ENCODE data around the gene GLRA1.

GLRA1 gene

GRCh38 chr5:151949113-151949512, 24.5 kb upstream of the GLRA1 start:
- H3K4me3 ChIP-seq (ENCODE audit: control insufficient read depth, low read depth, low read length), result no peak overlapping the region
- TF ChIP-seq CTCF (conservative IDR thresholded peaks at IDR 0.05; ENCODE audit: control insufficient read depth, insufficient read depth, low read depth, low read length), result no peak
- no peak for DNase-seq (ENCODE audit: low read depth)

DNA sequence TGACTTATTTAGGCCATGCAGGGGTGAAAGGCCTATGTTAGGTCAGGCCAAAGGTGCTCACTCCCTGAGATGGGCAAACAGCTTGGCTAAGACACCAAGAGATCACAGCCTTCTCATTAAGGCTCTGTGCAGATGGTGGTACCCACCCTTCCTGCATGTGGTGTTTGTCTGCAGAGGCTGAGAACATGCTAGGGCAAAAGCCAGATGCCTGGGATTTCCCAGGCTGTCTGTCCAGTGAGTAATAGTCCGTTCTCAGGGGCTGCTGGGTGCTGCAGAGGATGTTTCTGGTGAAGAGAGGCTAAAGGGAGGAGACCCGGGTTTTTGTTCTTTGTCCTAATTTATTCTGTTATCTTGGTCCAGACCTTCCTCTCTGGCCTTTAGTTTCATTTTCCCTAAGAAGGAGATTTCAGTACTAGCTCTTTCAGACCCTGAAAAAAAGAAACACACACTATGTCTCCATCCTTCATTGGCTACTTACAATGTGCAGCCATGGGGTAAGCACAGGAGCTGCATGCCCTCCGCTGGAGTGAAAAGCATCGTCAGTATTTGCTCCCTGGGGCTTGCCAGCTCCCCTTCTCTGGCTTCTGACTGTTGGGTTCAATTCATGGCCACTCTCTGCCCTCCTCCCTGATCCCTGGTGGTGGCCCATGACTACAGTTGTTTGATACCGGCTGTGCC, 23.4 kb upstream of the GLRA1 start:
- TF ChIP-seq CTCF (conservative IDR thresholded peaks at IDR 0.05; ENCODE audit: control insufficient read depth, insufficient read depth, low read depth, low read length), result no peak
- no peak overlapping the region for H3K4me3 ChIP-seq (ENCODE audit: control insufficient read depth, low read depth, low read length)
- no peak for DNase-seq (ENCODE audit: low read depth)

GRCh38 chr5:151937851-151938250, 13.2 kb upstream of the GLRA1 start:
- H3K4me3 ChIP-seq (ENCODE audit: control insufficient read depth, low read depth, low read length), result no peak overlapping the region
- no peak for TF ChIP-seq CTCF (conservative IDR thresholded peaks at IDR 0.05; ENCODE audit: control insufficient read depth, insufficient read depth, low read depth, low read length)
- DNase-seq (ENCODE audit: low read depth), result no peak

DNA sequence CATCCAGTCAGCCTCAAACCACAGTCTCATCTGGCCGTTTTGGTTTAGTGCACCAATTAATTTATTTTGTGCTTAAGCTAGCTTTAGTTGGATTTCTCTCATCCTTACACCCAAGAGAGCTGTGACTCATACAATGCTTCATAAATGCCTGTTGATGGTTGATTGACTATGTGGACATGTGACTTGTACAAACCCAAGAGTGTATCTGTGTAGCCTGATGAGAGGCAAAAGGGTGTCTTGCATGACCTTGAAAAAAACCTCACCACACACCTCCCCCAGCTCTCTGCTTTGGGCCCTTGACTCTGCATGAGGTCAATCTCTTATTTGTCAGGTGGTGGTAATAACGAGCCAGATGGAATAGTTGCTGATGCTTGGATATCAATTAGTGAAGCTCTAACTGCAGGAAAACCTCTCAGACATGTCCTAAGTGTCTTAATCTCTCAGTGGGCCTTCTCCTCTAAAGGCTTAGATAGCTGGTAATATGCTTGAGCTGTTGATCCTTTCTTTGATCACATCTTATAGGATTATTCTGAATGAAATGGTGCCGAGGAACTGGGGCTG, 10.6 kb upstream of the GLRA1 start:
- no peak for DNase-seq (ENCODE audit: low read depth)
- no peak overlapping the region for H3K4me3 ChIP-seq (ENCODE audit: control insufficient read depth, low read depth, low read length)
- TF ChIP-seq CTCF (conservative IDR thresholded peaks at IDR 0.05; ENCODE audit: control insufficient read depth, insufficient read depth, low read depth, low read length), result no peak

DNA sequence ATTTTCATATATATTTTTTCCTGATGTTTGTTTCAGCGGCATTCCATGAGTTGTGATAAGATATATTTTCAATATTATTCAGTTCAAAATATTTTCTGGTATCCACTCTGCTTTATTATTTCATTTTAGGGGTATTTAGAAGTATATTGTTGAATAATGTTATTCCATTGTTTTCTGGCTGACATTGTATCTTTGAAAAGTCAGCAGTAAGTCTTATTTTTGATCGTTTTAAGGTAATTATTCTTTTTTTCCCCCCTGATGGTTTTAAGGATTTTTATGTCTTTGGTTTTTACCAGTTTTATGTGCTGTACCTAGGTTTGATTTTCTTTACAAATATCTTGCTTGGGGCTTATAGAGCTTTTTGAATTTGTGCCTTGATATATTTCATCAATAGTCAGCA, 6.6 kb upstream of the GLRA1 start:
- TF ChIP-seq CTCF (conservative IDR thresholded peaks at IDR 0.05; ENCODE audit: control insufficient read depth, insufficient read depth, low read depth, low read length), result no peak
- H3K4me3 ChIP-seq (ENCODE audit: control insufficient read depth, low read depth, low read length), result no peak overlapping the region
- DNase-seq (ENCODE audit: low read depth), result no peak

DNA sequence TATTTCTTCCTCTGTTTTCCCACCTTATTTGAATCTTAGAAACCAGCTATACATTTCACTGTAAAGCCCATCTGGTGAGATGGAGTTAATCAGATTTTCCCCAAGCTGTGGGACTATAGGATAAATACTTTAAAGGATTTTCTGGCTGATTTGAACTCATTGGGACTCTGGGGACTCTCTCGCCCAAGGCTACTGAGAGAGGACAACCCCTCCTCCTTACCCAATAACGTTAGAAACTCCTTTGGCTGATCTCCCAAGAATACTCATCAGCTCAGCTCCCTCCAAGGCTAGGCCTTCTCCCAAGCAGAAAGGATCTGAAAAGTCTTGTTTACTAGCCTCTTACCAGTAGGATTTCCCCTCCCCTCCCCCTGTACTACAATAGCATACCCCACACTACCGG, 1.5 kb upstream of the GLRA1 start:
- no peak for DNase-seq (ENCODE audit: low read depth)
- TF ChIP-seq CTCF (conservative IDR thresholded peaks at IDR 0.05; ENCODE audit: control insufficient read depth, insufficient read depth, low read depth, low read length), result no peak
- H3K4me3 ChIP-seq (ENCODE audit: control insufficient read depth, low read depth, low read length), result no peak overlapping the region

Measured in fibroblast of mammary gland (primary cell).